Gastrocnemius medialis (tissue), 4 donors: ENCODE measurements around the gene TEKTIP1. TPM values are rescaled to one million over a fixed set of nuclear protein-coding genes. Genes with fewer than 3 reads are reported as not detected.

Experiments used
- ATAC-seq, 2 donors: fragments of 150-250 bp; one replicate each; pipeline ENCODE4 v1.9.1; 2016
- DNase-seq, 2 donors: peaks; one replicate each; pipeline ENCODE4 v3.0.0-alpha.2; 2019
- H3K27ac ChIP-seq, 4 donors: fragments of 200-600 bp; sonication (generic); 1 replicate in 1 of 4; 2 replicates in 3 of 4; pipeline ENCODE4 v1.5.1; 2016 to 2018; ENCODE audit warnings: mild to moderate bottlenecking in 2 of 4, moderate library complexity in 1 of 4
- H3K27me3 ChIP-seq, 3 donors: fragments of 200-600 bp; sonication (generic) in 2 of 3; 1 replicate in 1 of 3; 2 replicates in 2 of 3; pipeline versions ENCODE4 v1.5.1 to v1.6.0; 2016 to 2019; ENCODE audit warnings: mild to moderate bottlenecking in 1 of 3, moderate library complexity in 1 of 3
- H3K36me3 ChIP-seq, 2 donors: fragments of 200-600 bp; sonication (generic) in 1 of 2; one replicate each; pipeline ENCODE4 v1.5.1; 2017 to 2018
- H3K4me1 ChIP-seq, 2 donors: fragments of 200-600 bp; sonication (generic) in 1 of 2; one replicate each; pipeline ENCODE4 v1.5.1; 2016 to 2017; ENCODE audit warnings: mild to moderate bottlenecking in 2 of 2
- H3K4me3 ChIP-seq, 4 donors: fragments of 200-600 bp; sonication (generic) in 3 of 4; 1 replicate in 1 of 4; 2 replicates in 3 of 4; pipeline ENCODE4 v1.5.1; 2016 to 2019; ENCODE audit warnings: mild to moderate bottlenecking in 2 of 4
- H3K9me3 ChIP-seq, 3 donors: fragments of 200-600 bp; sonication (generic) in 2 of 3; 1 replicate in 1 of 3; 2 replicates in 2 of 3; pipeline ENCODE4 v1.5.1; 2016 to 2019
- POLR2A ChIP-seq, 2 donors: fragments of 450-650 bp; IDR thresholded peaks; one replicate each; pipeline ENCODE4 v1.6.1; 2017; ENCODE audit warnings: antibody characterized with exemption in 2 of 2, mild to moderate bottlenecking in 2 of 2, moderate library complexity in 2 of 2
- in situ Hi-C, 4 donors: fragments of 200-750 bp; cut with MboI; loops; one replicate each; pipeline versions ENCODE4 v1.15.0 to v1.8.0; 2017; ENCODE audit warnings: low sequenced_read_pairs in 4 of 4
- intact Hi-C: fragments of 100-400 bp; cut with DNase I; formaldehyde crosslinking; loops from one replicate; pipeline ENCODE4 v1.15.1; 2023; ENCODE audit warnings: low total_unique reads
- total RNA-seq, 4 donors: library from RNA; depleted of rRNA; stranded (reverse); fragments of >200 nt; gene quantifications; one replicate each; pipeline versions ENCODE4 v1.1.0 to v1.2.3, GENCODE V29; 2016
- TF ChIP-seq, protein P1 (sequence below), 5 experiments: fragments of 450-650 bp in 3 of 5; fragments of 200-600 bp in 2 of 5; sonication (generic) in 2 of 5; IDR thresholded peaks in 4 of 5; conservative IDR thresholded peaks in 1 of 5; 1 replicate in 4 of 5; 2 replicates in 1 of 5; pipeline ENCODE4 v1.5.1; 2016 to 2019; ENCODE audit warnings: antibody characterized with exemption in 5 of 5, mild to moderate bottlenecking in 3 of 5, moderate library complexity in 3 of 5

The TEKTIP1 gene
- total RNA-seq, 4 donors from 2014 or later = not detected

DNA sequence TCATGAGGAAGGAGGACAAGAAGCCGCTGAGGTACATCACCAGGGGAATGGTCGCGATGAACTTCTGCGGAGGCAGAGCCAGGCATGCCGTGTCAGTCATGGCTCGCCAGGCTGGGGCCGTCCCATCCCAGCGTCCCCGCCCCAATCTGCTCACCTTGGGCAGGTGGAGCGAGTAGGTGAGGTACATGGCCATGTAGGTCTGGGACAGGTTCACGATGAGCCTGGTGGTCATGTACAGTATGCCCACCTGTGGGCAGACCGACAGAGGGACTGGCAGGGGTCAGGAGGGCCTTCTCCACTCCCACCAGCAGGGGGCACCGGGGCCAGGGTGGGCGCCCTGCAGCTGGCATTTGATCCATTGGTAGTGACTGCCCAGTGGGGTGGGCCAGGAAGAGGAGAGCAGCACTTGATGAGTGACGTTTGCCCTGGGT is 8.3 kb downstream of the TEKTIP1 start:
- Histone ChIP-seq H3K27ac (no peak overlapping the region), H3K36me3 (no peaks in the 10 kb centered on the region), H3K4me3 (no peak overlapping the region), H3K9me3 (no peaks in the 10 kb centered on the region), H3K27me3 (no peaks in the 10 kb centered on the region), H3K4me1 (no peaks in the 10 kb centered on the region)
- DNase-seq (no peak), ATAC-seq (no peak)
- in situ Hi-C loops = no loop called here
- intact Hi-C loops = loop anchor here (5.0 kb wide), 1 partner anchor 35 kb away; no protein-coding TSS in a partner anchor
- TF ChIP-seq, protein P1, sequence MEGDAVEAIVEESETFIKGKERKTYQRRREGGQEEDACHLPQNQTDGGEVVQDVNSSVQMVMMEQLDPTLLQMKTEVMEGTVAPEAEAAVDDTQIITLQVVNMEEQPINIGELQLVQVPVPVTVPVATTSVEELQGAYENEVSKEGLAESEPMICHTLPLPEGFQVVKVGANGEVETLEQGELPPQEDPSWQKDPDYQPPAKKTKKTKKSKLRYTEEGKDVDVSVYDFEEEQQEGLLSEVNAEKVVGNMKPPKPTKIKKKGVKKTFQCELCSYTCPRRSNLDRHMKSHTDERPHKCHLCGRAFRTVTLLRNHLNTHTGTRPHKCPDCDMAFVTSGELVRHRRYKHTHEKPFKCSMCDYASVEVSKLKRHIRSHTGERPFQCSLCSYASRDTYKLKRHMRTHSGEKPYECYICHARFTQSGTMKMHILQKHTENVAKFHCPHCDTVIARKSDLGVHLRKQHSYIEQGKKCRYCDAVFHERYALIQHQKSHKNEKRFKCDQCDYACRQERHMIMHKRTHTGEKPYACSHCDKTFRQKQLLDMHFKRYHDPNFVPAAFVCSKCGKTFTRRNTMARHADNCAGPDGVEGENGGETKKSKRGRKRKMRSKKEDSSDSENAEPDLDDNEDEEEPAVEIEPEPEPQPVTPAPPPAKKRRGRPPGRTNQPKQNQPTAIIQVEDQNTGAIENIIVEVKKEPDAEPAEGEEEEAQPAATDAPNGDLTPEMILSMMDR (IDR thresholded peaks at IDR 0.05 in 4 of 5, conservative IDR thresholded peaks at IDR 0.05 in 1 of 5) = peak in 4 of 5 experiments; percentile 14 to 47 (median 46)
- TF ChIP-seq POLR2A (IDR thresholded peaks at IDR 0.05) = no peak

DNA sequence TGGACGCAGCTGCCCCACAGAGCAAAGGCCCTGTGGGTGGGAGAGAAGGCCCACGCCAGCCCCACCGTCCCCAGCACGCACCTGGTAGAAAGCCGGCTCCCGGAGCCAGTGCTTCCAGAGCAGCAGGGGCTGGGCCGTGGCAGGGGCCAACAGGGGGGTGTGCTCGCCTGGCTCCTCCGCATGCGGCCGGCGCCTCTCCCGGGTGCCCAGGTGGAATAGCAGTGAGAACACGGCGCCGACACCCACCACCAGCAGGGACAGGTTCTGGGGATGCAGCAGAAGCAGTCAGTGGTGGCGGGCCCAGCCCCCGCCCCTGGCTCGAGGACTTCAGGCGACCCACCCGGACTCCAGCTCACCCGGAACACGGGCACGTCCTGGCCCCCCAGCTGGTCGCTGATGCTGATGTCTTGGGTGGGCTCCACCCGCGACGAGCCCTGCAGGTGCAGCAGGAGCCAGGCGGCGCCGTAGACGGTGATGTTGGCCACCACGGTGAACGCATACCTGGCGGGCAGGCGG is 8.9 kb downstream of the TEKTIP1 start:
- no peaks in the 10 kb centered on the region for H3K36me3 ChIP-seq
- peaks cover 0 to 3% of the 10 kb centered on the region in 2 donors for H3K4me1 ChIP-seq
- DNase-seq (no peak), ATAC-seq (no peak)
- TF ChIP-seq POLR2A (IDR thresholded peaks at IDR 0.05) = no peak
- TF ChIP-seq, protein P1 (IDR thresholded peaks at IDR 0.05 in 4 of 5, conservative IDR thresholded peaks at IDR 0.05 in 1 of 5) = peak in 1 of 5 experiments; percentile 3
- H3K27me3 ChIP-seq = no peaks in the 10 kb centered on the region
- in situ Hi-C loops (no loop called here), intact Hi-C loops (loop anchor here (5.0 kb wide), 1 partner anchor 34 kb away; no protein-coding TSS in a partner anchor)
- H3K4me3 ChIP-seq = no peak overlapping the region
- H3K9me3 ChIP-seq = no peaks in the 10 kb centered on the region
- no peak overlapping the region for H3K27ac ChIP-seq

DNA sequence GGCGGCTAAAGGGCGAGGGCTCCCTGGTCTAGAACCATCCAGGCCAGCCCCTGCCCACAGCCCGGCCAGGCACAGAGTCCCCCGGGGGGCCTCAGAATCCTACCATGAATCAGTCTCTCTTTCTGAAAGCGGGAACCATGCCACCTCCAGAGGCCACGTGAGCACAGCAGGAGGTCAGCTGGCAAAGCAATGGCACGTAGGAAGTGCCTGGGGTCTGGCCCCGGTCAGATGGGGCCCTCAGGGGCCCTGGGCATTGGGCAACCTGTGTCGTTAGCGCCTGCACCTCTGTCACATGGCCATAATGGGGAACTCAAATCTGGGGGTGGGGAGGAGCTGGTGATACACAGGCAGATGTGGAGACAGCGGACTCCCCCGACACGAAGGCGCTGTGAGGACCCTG is 9.6 kb downstream of the TEKTIP1 start:
- intact Hi-C loops = loop anchor here (5.0 kb wide), 1 partner anchor 34 kb away; no protein-coding TSS in a partner anchor
- Histone ChIP-seq H3K27ac (no peak overlapping the region), H3K36me3 (no peaks in the 10 kb centered on the region), H3K4me3 (no peak overlapping the region), H3K4me1 (peaks cover 0 to 6% of the 10 kb centered on the region in 2 donors), H3K9me3 (no peaks in the 10 kb centered on the region), H3K27me3 (no peaks in the 10 kb centered on the region)
- TF ChIP-seq, protein P1 (IDR thresholded peaks at IDR 0.05 in 4 of 5, conservative IDR thresholded peaks at IDR 0.05 in 1 of 5) = no peak
- no peak for TF ChIP-seq POLR2A (IDR thresholded peaks at IDR 0.05)
- in situ Hi-C loops = no loop called here
- no peak for DNase-seq
- no peak for ATAC-seq

DNA sequence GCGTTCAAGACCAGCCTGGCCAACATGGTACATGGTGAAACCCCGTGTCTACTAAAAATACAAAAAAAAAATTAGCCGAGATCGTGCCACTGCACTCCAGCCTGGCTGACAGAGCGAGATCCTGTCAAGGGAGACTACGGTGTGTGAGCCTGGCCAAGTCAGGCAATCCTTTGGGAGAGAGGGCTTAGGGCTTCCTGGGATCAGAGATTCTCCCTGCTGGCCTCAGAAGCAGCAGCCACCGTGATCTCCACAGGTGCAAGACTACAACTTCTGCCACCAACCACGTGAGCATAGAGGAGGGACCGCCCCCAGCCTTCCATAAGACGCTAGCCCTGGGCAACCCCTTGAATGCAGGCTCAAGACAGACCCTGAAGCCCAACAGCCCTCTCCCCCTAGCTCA is 10.8 kb downstream of the TEKTIP1 start:
- Histone ChIP-seq H3K4me1 (peaks cover 0 to 6% of the 10 kb centered on the region in 2 donors), H3K9me3 (no peaks in the 10 kb centered on the region), H3K36me3 (no peaks in the 10 kb centered on the region), H3K27ac (no peak overlapping the region), H3K27me3 (no peaks in the 10 kb centered on the region), H3K4me3 (no peak overlapping the region)
- no peak for TF ChIP-seq POLR2A (IDR thresholded peaks at IDR 0.05)
- TF ChIP-seq, protein P1 (IDR thresholded peaks at IDR 0.05 in 4 of 5, conservative IDR thresholded peaks at IDR 0.05 in 1 of 5) = no peak
- in situ Hi-C loops (no loop called here), intact Hi-C loops (loop anchor here (5.0 kb wide), 1 partner anchor 32 kb away; no protein-coding TSS in a partner anchor)
- DNase-seq (no peak), ATAC-seq (no peak)
